Frontal cortex (tissue), 4 donors: ENCODE results near the gene CMTM5. TPM values are rescaled to one million over a fixed set of nuclear protein-coding genes. Genes with fewer than 3 reads are reported as not detected.
"Not testable (repeated sequence)": the region's sequence is repeated elsewhere in the genome, so short reads cannot be mapped to it uniquely, and the experiment has no call there.

ENCODE experiments used
- DNase-seq, 2 donors: peaks; one replicate each; pipeline ENCODE4 v3.0.0; 2012; ENCODE audit warnings: low spot score in 2 of 2
- FAIRE-seq: peaks from 2 replicates; lab custom pipeline; 2012; peaks lifted over from hg19 to GRCh38; lab: Jason Lieb, UNC
- total RNA-seq: library from RNA; depleted of rRNA; stranded (reverse); fragments of >200 nt; gene quantifications from one replicate; pipeline ENCODE4 v1.2.3, GENCODE V29; 2014
- donor health status: control.
- donor health status: control.
- donor health status: control.

Gene CMTM5
- total RNA-seq, 1 donor from 2014 or later = 1.6 TPM

- no peak for DNase-seq
- FAIRE-seq = no peak
Observed at GRCh38 chr14:23375527-23376251, 1.2 kb upstream of the CMTM5 start.

GRCh38 chr14:23377198-23377550 lies 328 bp downstream of the CMTM5 start:
- no peak for FAIRE-seq

DNA sequence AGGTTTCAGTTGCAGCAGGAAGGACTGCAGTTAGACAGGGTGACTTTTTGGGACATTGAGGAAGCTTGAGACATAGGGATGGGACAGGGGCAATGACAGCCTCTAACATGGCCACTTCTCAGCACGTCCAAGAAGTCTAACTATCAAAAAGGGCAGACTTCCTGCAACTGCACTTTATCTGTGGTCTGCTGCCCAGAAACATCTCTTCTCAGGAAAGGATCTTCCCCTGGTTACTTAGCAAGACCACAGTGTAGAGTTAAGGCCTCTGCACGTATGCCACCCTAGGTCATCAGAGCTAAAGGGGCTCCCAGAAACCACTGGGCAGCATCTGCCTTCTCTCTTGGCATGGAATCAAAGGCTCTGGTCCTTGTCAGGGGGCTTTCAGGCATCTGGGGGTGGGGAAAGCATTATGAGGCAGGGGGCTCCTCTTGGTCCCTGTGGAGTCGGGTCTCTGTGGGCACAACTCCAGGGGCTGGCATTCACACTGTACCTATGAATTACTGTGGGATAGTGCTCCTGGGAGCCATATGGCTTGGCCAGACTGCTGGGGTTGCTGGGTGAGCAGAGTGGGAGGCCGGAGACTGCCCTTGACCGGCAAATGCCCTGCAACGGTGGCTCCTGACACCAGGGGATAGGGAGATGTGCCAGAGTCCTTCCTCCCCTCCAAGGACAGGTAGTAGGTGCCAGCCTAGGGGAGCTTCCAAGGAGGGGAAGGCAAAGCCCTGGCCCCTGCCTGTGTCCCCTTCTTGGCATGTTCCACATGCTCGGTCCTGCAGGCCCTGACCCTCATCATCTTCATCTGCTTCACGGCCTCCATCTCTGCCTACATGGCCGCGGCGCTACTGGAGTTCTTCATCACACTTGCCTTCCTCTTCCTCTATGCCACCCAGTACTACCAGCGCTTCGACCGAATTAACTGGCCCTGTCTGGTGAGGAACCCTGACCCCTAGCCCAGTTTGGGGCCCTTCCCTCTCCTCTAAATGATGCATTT lies 1.0 kb downstream of the CMTM5 start:
- DNase-seq = no peak
- FAIRE-seq = no peak

More at GRCh38 chr14:23377198-23377550, 328 bp downstream of the CMTM5 start:
- no peak for DNase-seq

GRCh38 chr14:23378612-23379220 lies 1.9 kb downstream of the CMTM5 start:
- FAIRE-seq = no peak
- DNase-seq = no peak

DNA sequence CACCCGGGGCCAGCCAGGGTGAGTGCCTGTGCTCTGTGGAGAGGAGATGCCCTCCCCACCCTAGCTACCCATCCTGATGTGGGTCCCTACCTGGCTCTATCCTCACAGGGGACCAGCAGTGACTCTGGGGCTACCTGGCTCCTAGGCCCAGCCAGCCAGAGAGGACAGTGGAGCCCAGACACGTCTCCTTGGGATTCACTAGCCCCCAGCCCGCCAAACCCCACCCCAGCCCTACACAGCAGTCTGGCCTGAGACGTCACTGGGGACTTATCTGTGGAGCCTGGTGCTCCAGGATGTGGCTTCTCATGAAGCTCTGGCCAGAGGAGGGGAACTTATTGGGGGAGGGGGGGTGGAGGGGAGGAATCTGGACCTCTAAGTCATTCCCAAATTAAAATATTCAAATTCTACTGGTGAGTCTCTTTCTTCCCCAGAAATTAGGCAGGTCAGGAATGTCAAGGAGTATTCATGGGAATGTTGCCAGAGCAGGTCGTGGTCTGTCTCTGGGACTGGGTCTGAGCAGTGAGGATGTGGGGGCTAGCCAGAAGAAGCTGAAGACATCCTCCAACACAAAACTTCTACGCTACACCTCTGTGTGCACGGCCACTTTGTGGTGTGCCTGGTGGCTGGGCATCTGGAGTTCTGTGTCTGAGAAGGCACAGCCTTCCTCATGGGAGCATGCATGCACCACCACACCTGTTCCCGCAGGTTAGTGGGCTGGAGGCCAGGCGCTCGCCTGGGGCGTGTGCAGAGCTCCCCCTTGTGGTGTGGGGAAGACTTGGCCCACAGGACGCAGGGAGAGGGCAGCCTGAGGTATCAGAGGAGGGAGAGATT lies 2.7 kb downstream of the CMTM5 start:
- FAIRE-seq = no peak
- peak in 1 of 2 donors; percentile 59 for DNase-seq

DNA sequence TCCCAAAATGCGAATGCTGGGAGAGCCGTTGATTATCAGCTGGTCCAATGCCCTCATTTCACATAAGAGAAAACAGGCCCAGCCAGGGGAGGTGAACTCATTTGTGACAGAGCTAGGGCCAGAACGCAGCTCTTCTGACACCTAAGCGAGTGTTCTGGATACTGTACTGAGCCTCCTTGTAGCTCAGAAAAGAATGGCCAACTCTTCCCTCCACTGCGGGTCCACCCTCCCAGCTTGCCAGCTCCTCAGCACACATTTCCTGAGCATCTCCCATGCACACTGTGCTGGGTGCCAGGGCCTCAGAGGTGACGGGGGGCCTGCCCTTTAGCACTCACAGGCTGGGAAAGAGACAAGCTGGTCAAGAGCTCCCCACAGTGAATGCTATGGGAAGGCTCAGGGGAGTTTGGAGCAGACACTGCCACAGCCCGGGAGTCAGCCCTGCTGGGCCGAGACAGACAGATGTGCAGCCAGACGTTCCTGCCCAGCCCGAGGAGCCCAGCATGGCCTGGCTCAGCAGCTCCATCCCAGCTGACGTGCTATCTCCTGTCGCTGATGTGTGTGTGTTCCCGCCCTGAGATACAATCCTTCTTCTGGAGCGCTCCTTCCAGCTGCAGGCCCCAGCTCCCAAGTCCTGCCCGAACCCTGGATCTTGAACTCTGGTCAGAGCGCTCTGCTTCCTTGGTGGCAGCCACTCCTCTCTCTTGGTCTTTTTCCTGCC lies 3.5 kb downstream of the CMTM5 start:
- no peak for FAIRE-seq
- DNase-seq = no peak

DNA sequence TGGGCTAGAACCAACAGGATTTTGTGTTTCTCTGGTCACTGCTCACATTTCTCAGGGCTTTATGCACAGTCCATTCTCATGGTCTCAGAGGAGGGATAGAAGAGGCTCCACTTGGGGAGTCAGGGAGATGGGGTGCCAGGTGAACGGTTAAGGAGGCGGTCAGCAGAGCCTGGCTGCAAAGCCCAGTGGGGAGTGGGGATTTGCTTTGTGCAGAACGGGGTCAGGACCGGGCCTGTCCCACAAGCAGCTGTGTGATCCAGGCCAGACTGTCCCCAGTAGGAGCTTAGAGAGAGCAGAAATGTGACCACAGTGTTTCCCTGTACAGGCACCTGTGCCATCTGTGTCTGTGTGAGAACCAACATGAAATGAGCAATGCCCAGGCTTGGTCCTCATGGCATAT lies 4.1 kb downstream of the CMTM5 start:
- FAIRE-seq (no peak), DNase-seq (no peak)

GRCh38 chr14:23381871-23382270 lies 5.0 kb downstream of the CMTM5 start:
- no peak for DNase-seq
- no peak for FAIRE-seq

GRCh38 chr14:23382276-23382675 lies 5.4 kb downstream of the CMTM5 start:
- FAIRE-seq (no peak), DNase-seq (no peak)

- FAIRE-seq (no peak), DNase-seq (no peak)
Observed at GRCh38 chr14:23382731-23383440, 6.0 kb downstream of the CMTM5 start.

DNA sequence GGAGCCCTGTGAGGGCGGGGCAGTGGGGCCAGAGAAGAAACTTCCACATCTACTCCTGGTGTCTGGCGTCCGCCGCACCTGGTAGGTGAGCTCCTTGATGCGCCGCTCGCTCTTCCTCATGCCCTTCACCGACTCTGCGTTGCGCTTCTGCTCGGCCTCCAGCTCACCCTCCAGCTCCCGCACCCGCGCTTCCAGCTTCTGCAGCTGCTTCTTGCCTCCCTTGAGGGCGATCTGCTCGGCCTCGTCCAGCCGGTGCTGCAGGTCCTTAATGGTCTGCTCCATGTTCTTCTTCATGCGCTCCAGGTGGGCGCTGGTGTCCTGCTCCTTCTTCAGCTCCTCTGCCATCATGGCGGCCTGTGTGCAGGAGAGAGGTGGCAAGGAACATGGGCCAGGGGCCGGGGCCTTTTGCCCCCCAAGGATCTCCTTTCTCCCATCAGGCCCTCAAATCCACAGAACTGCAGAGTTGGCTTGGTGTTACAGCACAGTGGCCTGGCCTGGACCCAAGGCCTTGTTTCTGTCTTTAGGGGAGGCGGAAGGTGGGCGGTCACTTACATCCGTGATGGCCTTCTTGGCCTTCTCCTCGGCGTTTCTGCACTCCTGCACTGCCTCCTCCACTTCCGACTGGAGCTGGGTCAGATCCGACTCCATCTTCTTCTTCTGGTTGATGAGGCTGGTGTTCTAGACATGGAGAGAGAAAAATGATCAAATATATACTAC lies 7.7 kb downstream of the CMTM5 start:
- FAIRE-seq = no peak

GRCh38 chr14:23385244-23385641 lies 8.4 kb downstream of the CMTM5 start:
- DNase-seq = peak in 1 of 2 donors; percentile 37
- FAIRE-seq = no peak

More for the DNA sequence above, 7.7 kb downstream of the CMTM5 start:
- DNase-seq = no peak

DNA sequence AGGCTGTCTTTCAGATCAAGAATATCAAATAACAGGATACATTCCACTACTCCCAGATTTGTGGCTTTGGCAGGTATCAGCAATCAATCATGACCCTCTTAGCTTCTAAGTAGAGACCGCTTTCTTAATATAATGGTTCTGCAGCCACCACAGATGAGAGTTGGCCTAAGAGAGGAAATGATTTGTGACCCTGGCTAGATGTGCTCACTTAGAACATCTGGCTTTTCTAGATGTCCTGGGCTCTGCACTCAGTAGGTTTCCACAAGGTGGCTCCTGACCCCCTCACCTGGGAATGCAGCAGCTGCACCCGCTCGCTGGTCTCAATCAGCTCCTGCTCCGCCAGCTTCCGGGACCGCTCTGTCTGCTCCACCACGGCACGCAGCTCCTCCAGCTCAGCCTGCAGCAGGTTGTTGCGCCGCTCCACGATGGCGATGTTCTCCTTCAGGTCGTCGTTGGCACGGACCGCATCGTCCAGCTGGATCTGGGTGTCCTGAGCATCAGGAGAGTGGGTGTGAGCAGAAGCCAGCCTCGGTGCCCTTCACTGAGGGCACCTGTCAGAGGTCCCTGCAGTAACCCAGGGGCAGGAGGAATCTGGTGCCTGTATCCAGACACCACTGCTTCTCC lies 8.9 kb downstream of the CMTM5 start:
- DNase-seq (no peak), FAIRE-seq (no peak)

DNA sequence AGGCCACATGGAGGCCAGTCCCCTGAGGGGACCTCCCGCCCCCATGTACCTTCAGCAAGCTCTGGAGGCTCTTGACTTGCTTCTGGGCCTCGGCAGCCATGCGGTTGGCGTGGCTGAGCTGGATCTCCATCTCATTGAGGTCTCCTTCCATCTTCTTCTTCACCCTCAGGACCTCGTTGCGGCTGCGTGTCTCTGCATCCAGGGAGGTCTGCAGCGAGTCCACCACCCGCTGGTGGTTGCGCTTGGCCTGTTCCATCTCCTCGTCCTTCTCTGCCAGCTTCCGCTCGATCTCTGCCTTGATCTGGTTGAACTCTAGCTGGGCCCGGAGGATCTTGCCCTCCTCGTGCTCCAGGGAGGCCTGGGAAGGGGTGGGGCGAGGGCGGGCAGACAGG lies 9.4 kb downstream of the CMTM5 start:
- DNase-seq, FAIRE-seq: not testable (repeated sequence)

DNA sequence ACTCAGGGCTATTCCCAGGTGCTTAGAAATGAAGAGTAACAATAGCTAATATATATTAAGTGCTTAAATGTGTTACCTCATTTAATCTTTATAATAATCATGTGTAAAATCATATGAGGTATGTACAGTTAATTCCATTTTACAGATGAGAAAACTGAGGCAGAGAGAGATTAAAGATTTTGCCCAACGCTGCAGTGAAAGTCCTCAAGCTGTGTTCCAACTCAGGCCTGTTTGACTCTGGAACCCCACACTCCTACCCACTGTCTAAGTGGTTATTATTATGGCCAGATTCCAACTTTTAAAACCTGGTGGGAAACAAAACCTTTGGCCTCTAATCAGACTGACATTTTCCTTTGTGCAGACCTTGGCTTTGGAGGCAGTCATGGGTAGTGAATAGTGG lies 10.2 kb downstream of the CMTM5 start:
- FAIRE-seq (no peak), DNase-seq (no peak)

GRCh38 chr14:23387916-23388882 lies 11.4 kb downstream of the CMTM5 start:
- no peak for DNase-seq
- FAIRE-seq = no peak
